Hematopoietic multipotent progenitor cell treated with erythropoietin and hydrocortisone succinate and interleukin-3 and kit ligand, for 8 days (in vitro differentiated cells): ENCODE measurements around the gene ZNF835.
"Not testable (repeated sequence)": the region's sequence is repeated elsewhere in the genome, so short reads cannot be mapped to it uniquely, and the experiment has no call there.

Experiments used
- DNase-seq: peaks from one replicate; pipeline ENCODE4 v3.0.0-alpha.2; 2015

The ZNF835 gene

GRCh38 chr19:56671613-56671994 lies at the start of gene ZNF835:
Gene ZNF835, minus strand, starts transcription at chr19:56671757. Its CDS starts 6,559 bp downstream, at chr19:56665198.
- peak; percentile 87 for DNase-seq

GRCh38 chr19:56720281-56720680 lies 48.7 kb upstream of the ZNF835 start:
- no peak for DNase-seq

GRCh38 chr19:56718231-56718630 lies 46.7 kb upstream of the ZNF835 start:
- DNase-seq: no peak

GRCh38 chr19:56712611-56713276 lies 41.2 kb upstream of the ZNF835 start:
- DNase-seq: no peak

- no peak for DNase-seq
Measured at GRCh38 chr19:56710437-56710836, 38.9 kb upstream of the ZNF835 start.

DNA sequence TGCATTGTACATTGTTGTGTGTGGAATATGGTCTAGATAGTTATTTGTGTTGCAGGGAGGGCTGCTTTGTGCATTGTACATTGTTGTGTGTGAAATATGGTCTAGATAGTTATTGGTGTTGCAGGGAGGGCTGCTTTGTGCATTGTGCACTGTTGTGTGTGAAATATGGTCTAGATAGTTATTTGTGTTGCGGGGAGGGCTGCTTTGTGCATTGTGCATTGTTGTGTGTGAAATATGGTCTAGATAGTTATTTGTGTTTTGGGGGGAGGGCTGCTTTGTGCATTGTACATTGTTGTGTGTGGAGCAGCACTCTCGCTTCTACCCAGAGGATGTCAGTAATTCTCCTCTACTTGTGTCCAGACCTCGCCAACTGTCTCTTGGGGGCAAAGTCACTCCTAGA lies 36.3 kb upstream of the ZNF835 start:
- no peak for DNase-seq

GRCh38 chr19:56705939-56706338 lies 34.4 kb upstream of the ZNF835 start:
- no peak for DNase-seq

- no peak for DNase-seq
Measured at GRCh38 chr19:56701895-56702294, 30.3 kb upstream of the ZNF835 start.

DNA sequence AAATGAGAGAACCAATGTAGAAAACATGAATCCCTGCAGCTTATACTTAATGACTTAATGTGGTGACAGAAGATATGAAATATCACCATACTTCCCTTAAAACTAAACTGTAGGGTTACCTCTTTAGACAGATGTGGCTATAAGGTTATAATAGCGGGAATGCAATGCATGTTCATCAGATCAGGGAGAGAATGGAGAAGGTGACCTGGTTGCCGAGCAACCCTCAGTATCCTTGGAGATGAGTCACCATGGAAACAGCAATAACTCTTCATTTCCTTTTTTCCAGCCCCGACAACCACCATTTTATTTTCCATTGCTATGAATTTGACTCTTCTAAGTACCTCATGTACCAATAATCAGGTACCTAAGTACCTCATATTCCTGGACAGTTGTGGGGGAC lies 28.0 kb upstream of the ZNF835 start:
- no peak for DNase-seq

GRCh38 chr19:56692206-56692895 lies 20.8 kb upstream of the ZNF835 start:
- DNase-seq: no peak

DNA sequence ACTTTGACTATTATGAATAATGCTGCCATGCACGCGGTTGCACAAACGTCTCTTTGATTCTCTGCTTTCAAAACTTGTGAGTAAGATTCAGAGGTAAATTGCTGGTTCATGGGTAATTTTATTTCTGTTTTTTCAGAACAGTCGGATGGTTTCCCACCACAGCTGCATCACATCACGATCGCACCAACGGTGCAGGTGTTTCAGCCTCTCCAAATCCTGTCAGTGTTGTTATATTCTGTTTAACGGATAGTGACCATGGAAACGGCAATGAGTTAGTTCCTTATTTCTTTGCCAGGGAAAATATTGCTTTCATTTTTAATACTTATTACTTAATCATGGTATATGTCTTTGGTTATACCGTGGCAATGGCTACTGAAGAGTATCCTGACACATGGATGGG lies 19.1 kb upstream of the ZNF835 start:
- DNase-seq: no peak

DNA sequence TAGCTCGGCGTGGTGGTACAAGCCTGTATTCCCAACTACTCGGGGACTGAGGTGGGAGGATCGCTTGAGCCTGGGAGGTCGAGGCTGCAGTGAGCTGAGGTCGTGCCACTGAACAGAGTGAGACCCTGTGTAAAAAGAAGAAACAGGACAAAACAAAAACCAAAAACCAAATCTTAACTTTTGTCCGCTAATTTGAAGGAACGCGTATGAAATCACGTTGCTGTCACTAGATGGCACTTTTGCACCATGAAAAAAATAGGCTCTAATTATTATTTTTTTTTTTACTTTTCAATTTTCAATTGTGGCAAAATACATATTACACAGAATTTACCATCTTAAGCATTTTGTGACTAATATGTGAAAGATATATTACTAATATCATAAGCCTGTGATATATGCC lies 17.6 kb upstream of the ZNF835 start:
- DNase-seq: no peak

DNA sequence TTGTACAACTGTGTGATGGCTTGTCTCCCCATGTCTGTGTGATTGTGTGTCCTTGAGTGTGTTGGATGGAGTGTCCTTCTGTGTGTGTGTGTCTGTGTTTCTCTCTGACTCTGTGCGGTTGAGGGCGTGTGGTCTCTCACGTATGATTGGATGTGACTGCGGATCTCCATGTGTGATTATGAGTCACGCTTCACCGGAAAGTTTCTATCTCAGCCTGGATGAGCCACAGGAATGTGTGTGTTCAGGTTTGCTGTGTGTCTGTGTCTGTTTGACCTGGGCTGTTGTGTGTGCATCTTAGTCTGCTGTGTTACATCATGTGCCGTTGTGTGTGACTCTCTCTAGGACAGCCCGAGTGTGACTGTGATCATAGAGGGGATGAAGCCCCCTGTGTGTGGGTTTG lies 15.5 kb upstream of the ZNF835 start:
- no peak for DNase-seq

DNA sequence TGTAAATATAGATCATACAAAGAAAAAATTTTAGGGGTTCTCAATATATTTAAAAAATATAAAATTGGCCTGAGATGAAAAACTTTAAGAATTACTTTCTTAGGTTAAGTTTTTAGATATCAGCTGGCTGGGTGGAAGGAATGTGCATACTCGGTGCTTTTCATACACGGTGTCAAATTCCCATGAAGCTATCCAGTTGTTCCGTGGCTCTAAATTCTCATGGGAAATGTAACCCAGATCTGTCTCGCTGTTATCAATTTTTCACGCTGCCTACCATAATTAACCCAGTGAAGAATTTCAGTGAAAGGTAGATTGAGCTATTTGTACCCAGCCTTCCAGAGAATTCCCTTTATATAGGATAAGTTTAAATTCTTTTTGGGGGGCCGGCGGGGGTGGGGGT lies 11.6 kb upstream of the ZNF835 start:
- DNase-seq: no peak

- DNase-seq: no peak
Measured at GRCh38 chr19:56681702-56682101, 10.1 kb upstream of the ZNF835 start.

- DNase-seq: no peak
Measured at GRCh38 chr19:56678205-56678604, 6.6 kb upstream of the ZNF835 start.

DNA sequence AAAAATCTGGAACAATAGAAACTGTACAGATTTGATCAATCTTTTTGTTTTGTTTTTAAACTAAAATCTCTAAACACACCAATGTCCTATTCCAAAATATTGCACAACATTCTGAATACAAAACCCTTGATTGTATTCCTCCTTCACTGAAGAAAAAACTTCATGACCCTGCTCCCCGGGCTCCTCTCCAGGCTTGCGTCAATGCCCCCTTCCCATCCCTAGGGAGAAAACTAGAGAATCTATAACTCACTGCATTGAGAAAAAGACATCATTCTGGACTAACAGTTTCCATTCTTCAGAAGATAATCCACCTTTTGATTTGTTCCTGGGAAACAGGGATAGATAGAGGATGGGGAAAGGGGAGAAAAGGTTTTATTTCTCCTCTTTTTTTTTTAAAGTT lies 1.1 kb upstream of the ZNF835 start:
- not testable (repeated sequence) for DNase-seq

DNA sequence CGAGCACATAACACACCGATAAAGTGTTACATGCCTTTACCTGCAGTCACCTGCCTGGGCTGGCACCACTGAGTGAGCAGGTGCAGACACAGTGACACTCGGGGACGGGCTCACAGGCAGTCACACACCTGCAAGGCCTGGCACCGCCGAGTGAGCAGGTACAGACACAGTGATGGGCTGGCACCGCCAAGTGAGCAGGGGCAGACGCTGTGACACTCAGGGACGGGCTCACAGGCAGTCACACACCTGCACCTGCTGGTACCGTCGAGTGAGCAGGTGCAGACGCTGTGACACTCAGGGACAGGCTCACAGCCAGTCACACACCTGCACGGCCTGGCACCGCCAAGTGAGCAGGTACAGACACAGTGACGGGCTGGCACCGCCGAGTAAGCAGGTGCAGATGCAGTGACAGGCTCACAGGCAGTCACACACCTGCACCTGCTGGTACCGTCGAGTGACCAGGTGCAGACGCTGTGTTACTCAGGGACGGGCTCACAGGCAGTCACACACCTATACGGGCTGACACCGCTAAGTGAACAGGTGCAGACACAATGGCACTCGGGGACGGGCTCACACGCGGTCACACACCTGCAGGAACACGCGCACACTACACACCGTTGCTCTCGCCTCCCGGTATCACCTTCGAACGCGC lies 470 bp downstream of the ZNF835 start:
- DNase-seq: no peak

- no peak for DNase-seq
Measured at GRCh38 chr19:56670401-56670960, 1.1 kb downstream of the ZNF835 start.

- DNase-seq: no peak
Measured at GRCh38 chr19:56668676-56669075, 2.9 kb downstream of the ZNF835 start.

GRCh38 chr19:56667311-56667870 lies 4.2 kb downstream of the ZNF835 start:
- no peak for DNase-seq

DNA sequence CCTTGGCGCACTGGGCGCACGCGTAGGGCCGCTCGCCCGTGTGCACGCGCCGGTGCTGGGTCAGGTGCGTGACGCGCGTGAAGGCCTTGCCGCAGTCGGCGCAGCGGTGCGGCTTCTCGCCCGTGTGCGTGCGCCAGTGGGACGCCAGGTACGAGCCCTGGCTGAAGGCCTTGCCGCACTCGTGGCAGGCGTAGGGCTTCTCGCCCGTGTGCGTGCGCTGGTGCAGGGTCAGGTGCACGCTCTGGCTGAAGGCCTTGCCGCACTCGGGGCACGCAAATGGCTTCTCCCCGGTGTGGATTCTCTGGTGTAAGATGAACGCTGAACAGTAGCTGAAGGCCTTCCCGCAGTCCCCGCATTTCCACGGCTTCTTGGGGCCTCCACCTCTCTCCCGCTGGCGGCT lies 7.0 kb downstream of the ZNF835 start:
- DNase-seq: no peak

GRCh38 chr19:56663931-56664500 lies 7.5 kb downstream of the ZNF835 start:
- no peak for DNase-seq
